Aorta (tissue), 4 donors: ENCODE data around the gene PDE4C. TPM values are rescaled to one million over a fixed set of nuclear protein-coding genes. Genes with fewer than 3 reads are reported as not detected.

ENCODE experiments used
- polyA plus RNA-seq, 2 donors: library from polyadenylated mRNA; stranded (reverse); fragments of 200-250 nt; gene quantifications; one replicate each; pipeline ENCODE4 v1.2.3, GENCODE V29; 2013
- total RNA-seq, 2 donors: library from RNA; stranded (reverse); fragmentation: NEBNext Ultra II Directional; extraction: Animal tissue kit (Norgen Biotek cat#: 25700); gene quantifications; one replicate each; pipeline ENCODE4 v1.2.1, GENCODE V29; 2021
- donor health status: healthy with polysubstance abuse.
- donor health status: Bipolar disorder and iron deficiency.
- donor health status: DM: no; HTN: no; CAD: no.
- donor health status: DM: yes; HTN: yes; CAD: no.

PDE4C gene
- total and polyA plus RNA-seq, 4 donors, result 0.03 to 2.3 (median 0.96) TPM

Other genes starting within 250 kb of the PDE4C start
- 10 to 100 TPM; 40.6 to 60.5 TPM for gene ARRDC2, start 218.3 kb downstream of the PDE4C start, total RNA-seq
- 100 to 1,000 TPM in 1 of 2 donors, 10 to 100 TPM in 1; 82.5 to 104 TPM for gene ARRDC2, start 218.3 kb downstream of the PDE4C start, polyA plus RNA-seq
- gene IL12RB1, start 139.5 kb downstream of the PDE4C start, total RNA-seq, result 1 to 10 TPM; 1.7 to 2.6 TPM
- gene IL12RB1, start 139.5 kb downstream of the PDE4C start, polyA plus RNA-seq, result under 1 TPM; 0.69 to 0.75 TPM
- 10 to 100 TPM; 21.5 to 25.2 TPM for gene MAST3, start 128.7 kb downstream of the PDE4C start, total RNA-seq
- gene MAST3, start 128.7 kb downstream of the PDE4C start, polyA plus RNA-seq, result 10 to 100 TPM in 1 of 2 donors, 1 to 10 TPM in 1; 4.4 to 32.7 TPM
- 10 to 100 TPM; 14.1 to 21.8 TPM for gene PIK3R2, start 73.3 kb downstream of the PDE4C start, total RNA-seq
- 1 to 10 TPM; 1.8 to 5.1 TPM for gene PIK3R2, start 73.3 kb downstream of the PDE4C start, polyA plus RNA-seq
- gene IFI30, start 52.6 kb downstream of the PDE4C start, total RNA-seq, result 10 to 100 TPM; 85.2 to 92.7 TPM
- 100 to 1,000 TPM in 1 of 2 donors, 10 to 100 TPM in 1; 35.0 to 107 TPM for gene IFI30, start 52.6 kb downstream of the PDE4C start, polyA plus RNA-seq
- gene MPV17L2, start 33.2 kb downstream of the PDE4C start, total RNA-seq, result 1 to 10 TPM; 5.7 to 6.2 TPM
- 10 to 100 TPM in 1 of 2 donors, 1 to 10 TPM in 1; 6.1 to 12.2 TPM for gene MPV17L2, start 33.2 kb downstream of the PDE4C start, polyA plus RNA-seq
- gene RAB3A, start 22.4 kb downstream of the PDE4C start, total RNA-seq, result 1 to 10 TPM; 3.4 to 3.8 TPM
- 1 to 10 TPM; 2.1 to 2.6 TPM for gene RAB3A, start 22.4 kb downstream of the PDE4C start, polyA plus RNA-seq
- 10 to 100 TPM in 1 of 2 donors, 1 to 10 TPM in 1; 8.1 to 12.2 TPM for gene IQCN, start 48.0 kb upstream of the PDE4C start, total RNA-seq
- 10 to 100 TPM in 1 of 2 donors, 1 to 10 TPM in 1; 4.5 to 20.7 TPM for gene IQCN, start 48.0 kb upstream of the PDE4C start, polyA plus RNA-seq
- gene JUND, start 55.2 kb upstream of the PDE4C start, total RNA-seq, result 100 to 1,000 TPM; 214 to 492 TPM
- 100 to 1,000 TPM in 1 of 2 donors, 10 to 100 TPM in 1; 62.6 to 161 TPM for gene JUND, start 55.2 kb upstream of the PDE4C start, polyA plus RNA-seq
- gene LSM4, start 96.6 kb upstream of the PDE4C start, total RNA-seq, result 10 to 100 TPM; 32.2 to 34.5 TPM
- gene LSM4, start 96.6 kb upstream of the PDE4C start, polyA plus RNA-seq, result 10 to 100 TPM; 58.6 to 91.8 TPM
- 10 to 100 TPM; 41.5 to 46.9 TPM for gene PGPEP1, start 114.2 kb upstream of the PDE4C start, total RNA-seq
- 10 to 100 TPM; 19.2 to 25.3 TPM for gene PGPEP1, start 114.2 kb upstream of the PDE4C start, polyA plus RNA-seq
- gene GDF15, start 159.7 kb upstream of the PDE4C start, total RNA-seq, result 1 to 10 TPM; 4.2 to 9.8 TPM
- 1 to 10 TPM; 2.8 to 3.2 TPM for gene GDF15, start 159.7 kb upstream of the PDE4C start, polyA plus RNA-seq
- 10 to 100 TPM in 1 of 2 donors, 1 to 10 TPM in 1; 7.7 to 15.6 TPM for gene LRRC25, start 171.2 kb upstream of the PDE4C start, total RNA-seq
- gene LRRC25, start 171.2 kb upstream of the PDE4C start, polyA plus RNA-seq, result 1 to 10 TPM; 2.2 to 7.4 TPM
- gene SSBP4, start 193.0 kb upstream of the PDE4C start, total RNA-seq, result 10 to 100 TPM; 51.4 to 89.4 TPM
- 100 to 1,000 TPM in 1 of 2 donors, 10 to 100 TPM in 1; 40.6 to 150 TPM for gene SSBP4, start 193.0 kb upstream of the PDE4C start, polyA plus RNA-seq
- gene ISYNA1, start 211.7 kb upstream of the PDE4C start, total RNA-seq, result 10 to 100 TPM; 42.1 to 86.5 TPM
- 100 to 1,000 TPM in 1 of 2 donors, 10 to 100 TPM in 1; 56.0 to 535 TPM for gene ISYNA1, start 211.7 kb upstream of the PDE4C start, polyA plus RNA-seq